Panc1 (cell line): ENCODE results near the gene SRRM3.

ENCODE experiments used
- CTCF ChIP-seq: fragments of 450-650 bp; IDR thresholded peaks from 2 replicates; pipeline ENCODE4 v1.5.1; 2017; ENCODE audit warnings: mild to moderate bottlenecking
- POLR2AphosphoS5 ChIP-seq: IDR thresholded peaks from 2 replicates; pipeline ENCODE4 v1.6.1; 2012; ENCODE audit warnings: mild to moderate bottlenecking, low read depth, low read length, moderate library complexity
- REST ChIP-seq, 2 experiments: IDR thresholded peaks; 2 replicates each; pipeline ENCODE4 v1.6.1; 2011 to 2012; ENCODE audit warnings: low read depth in 2 of 2, control low read depth in 1 of 2, low read length in 1 of 2, mild to moderate bottlenecking in 1 of 2, moderate library complexity in 1 of 2; ENCODE audit not compliant: insufficient read depth in 1 of 2
- SIN3A ChIP-seq: IDR thresholded peaks from 2 replicates; pipeline ENCODE4 v1.6.1; 2012; ENCODE audit warnings: low read depth, mild to moderate bottlenecking, low read length, moderate library complexity, borderline replicate concordance; ENCODE audit not compliant: insufficient read depth
- TCF7L2 ChIP-seq: IDR thresholded peaks from 2 replicates; pipeline ENCODE4 v1.6.1; 2011; ENCODE audit warnings: mild to moderate bottlenecking, low read depth, low read length, inconsistent platforms

GRCh38 chr7:76166404-76167255 is 35.1 kb upstream of the SRRM3 start:
- TF ChIP-seq POLR2AphosphoS5 = peak; percentile 52
- TF ChIP-seq CTCF = no peak
- peak; percentile 50; the same call in 1 of the 2 replicates for TF ChIP-seq TCF7L2
- TF ChIP-seq REST (IDR thresholded peaks at IDR 0.05; ENCODE audit: insufficient read depth in 1 of 2, low read depth in 2 of 2, low read length in 1 of 2) = 0 out of 4 replicates have a peak, but pooled peaks of 1 of the 2 experiments have one; percentile 18
- no peak; the same call in 1 of the 2 replicates for TF ChIP-seq SIN3A
